T-helper 9 cell (primary cell): Measurements from ENCODE around the gene RFLNA.
"Not testable (repeated sequence)": the region's sequence is repeated elsewhere in the genome, so short reads cannot be mapped to it uniquely, and the experiment has no call there.

Source experiments
- DNase-seq: peaks from one replicate; pipeline ENCODE4 v3.0.0-alpha.2; 2020

RFLNA gene

GRCh38 chr12:124283326-124283725 is 11.6 kb upstream of the RFLNA start:
- DNase-seq = no peak

GRCh38 chr12:124284368-124284767 is 10.5 kb upstream of the RFLNA start:
- DNase-seq = no peak

GRCh38 chr12:124286414-124286813 is 8.5 kb upstream of the RFLNA start:
- no peak for DNase-seq

- no peak for DNase-seq
Measured at GRCh38 chr12:124286971-124287370, 7.9 kb upstream of the RFLNA start.

- no peak for DNase-seq
Measured at GRCh38 chr12:124289634-124290600, 5.0 kb upstream of the RFLNA start.

GRCh38 chr12:124292385-124292784 is 2.5 kb upstream of the RFLNA start:
- DNase-seq = no peak

GRCh38 chr12:124293286-124294003 is 1.4 kb upstream of the RFLNA start:
- no peak for DNase-seq

- no peak for DNase-seq
Measured at GRCh38 chr12:124295431-124296058, 652 bp downstream of the RFLNA start.

- no peak for DNase-seq
Measured at GRCh38 chr12:124296295-124296915, 1.5 kb downstream of the RFLNA start.

- no peak for DNase-seq
Measured at GRCh38 chr12:124296916-124297351, 2.0 kb downstream of the RFLNA start.

GRCh38 chr12:124297389-124297788 is 2.5 kb downstream of the RFLNA start:
- DNase-seq = no peak

GRCh38 chr12:124297856-124298255 is 3.0 kb downstream of the RFLNA start:
- no peak for DNase-seq

GRCh38 chr12:124298685-124299410 is 4.0 kb downstream of the RFLNA start:
- no peak for DNase-seq

GRCh38 chr12:124299628-124300388 is 4.9 kb downstream of the RFLNA start:
- DNase-seq = no peak

GRCh38 chr12:124300657-124301056 is 5.8 kb downstream of the RFLNA start:
- not testable (repeated sequence) for DNase-seq

GRCh38 chr12:124301084-124301654 is 6.3 kb downstream of the RFLNA start:
- DNase-seq = no peak

GRCh38 chr12:124302241-124302806 is 7.4 kb downstream of the RFLNA start:
- DNase-seq = no peak

- no peak for DNase-seq
Measured at GRCh38 chr12:124302807-124303578, 8.1 kb downstream of the RFLNA start.

GRCh38 chr12:124303579-124304313 is 8.9 kb downstream of the RFLNA start:
- no peak for DNase-seq
